Transverse colon (tissue), 4 donors: Measurements from ENCODE around the gene SMIM14. TPM values are rescaled to one million over a fixed set of nuclear protein-coding genes. Genes with fewer than 3 reads are reported as not detected.

Source experiments
- DNase-seq: peaks from one replicate; pipeline ENCODE4 v3.0.0-alpha.2; 2019
- H3K27ac ChIP-seq, 4 donors: fragments of 200-600 bp; sonication (generic); 2 replicates each; pipeline ENCODE4 v1.5.1; 2016 to 2018; ENCODE audit warnings: inconsistent platforms in 4 of 4
- H3K27me3 ChIP-seq: fragments of 200-600 bp; sonication (generic); 2 replicates; pipeline ENCODE4 v1.5.1; 2017; ENCODE audit warnings: inconsistent platforms
- H3K36me3 ChIP-seq, 4 donors: fragments of 200-600 bp; sonication (generic); 2 replicates each; pipeline ENCODE4 v1.5.1; 2017 to 2019; ENCODE audit warnings: inconsistent platforms in 4 of 4
- H3K4me1 ChIP-seq, 4 donors: fragments of 200-600 bp; sonication (generic); 2 replicates each; pipeline ENCODE4 v1.5.1; 2017 to 2020; ENCODE audit warnings: inconsistent platforms in 4 of 4
- H3K4me3 ChIP-seq, 4 donors: fragments of 200-600 bp; sonication (generic); 1 replicate in 1 of 4; 2 replicates in 3 of 4; pipeline versions ENCODE4 v1.5.1 to v1.6.1; 2017 to 2019; ENCODE audit warnings: inconsistent platforms in 4 of 4
- H3K9me3 ChIP-seq, 2 donors: fragments of 200-600 bp; sonication (generic); 2 replicates each; pipeline ENCODE4 v1.5.1; 2017 to 2019; ENCODE audit warnings: inconsistent platforms in 2 of 2
- CTCF ChIP-seq, 5 experiments: fragments of 200-600 bp in 3 of 5; fragments of 450-650 bp in 2 of 5; sonication (generic) in 3 of 5; IDR thresholded peaks; 1 replicate in 2 of 5; 2 replicates in 3 of 5; pipeline ENCODE4 v1.5.1; 2016 to 2017; ENCODE audit warnings: antibody characterized with exemption in 5 of 5, inconsistent platforms in 3 of 5, mild to moderate bottlenecking in 2 of 5, moderate library complexity in 1 of 5
- EP300 ChIP-seq: sonication (generic); formaldehyde crosslinking; IDR thresholded peaks from one replicate; pipeline ENCODE4 v1.6.1; 2017; ENCODE audit warnings: antibody characterized with exemption, low read depth
- POLR2A ChIP-seq: fragments of 450-650 bp; IDR thresholded peaks from one replicate; pipeline ENCODE4 v1.6.1; 2016; ENCODE audit warnings: antibody characterized with exemption, mild to moderate bottlenecking, moderate library complexity
- POLR2AphosphoS5 ChIP-seq, 3 donors: sonication (generic); formaldehyde crosslinking; IDR thresholded peaks; one replicate each; pipeline ENCODE4 v1.6.1; 2016; ENCODE audit warnings: antibody characterized with exemption in 3 of 3
- WGBS, 2 donors: methylation state at CpG; one replicate each; pipeline ENCODE4 v1.1.5; 2018; ENCODE audit warnings: low coverage in 1 of 2; 5-methylcytosine and 5-hydroxymethylcytosine counted together
- in situ Hi-C, 4 donors: fragments of 200-750 bp; cut with MboI; loops; one replicate each; pipeline versions ENCODE4 v1.15.0 to v1.15.1; 2017; ENCODE audit warnings: low sequenced_read_pairs in 3 of 4, low pct_ligation_motif_present in 1 of 4, low pct_unique_long_range_greater_than_20kb in 1 of 4
- intact Hi-C: fragments of 100-400 bp; cut with DNase I; formaldehyde crosslinking; loops from one replicate; pipeline ENCODE4 v1.15.1; 2023; ENCODE audit warnings: low total_unique reads
- total RNA-seq, 4 donors: library from RNA; depleted of rRNA; stranded (reverse); fragments of >200 nt; gene quantifications; one replicate each; pipeline ENCODE4 v1.1.0, GENCODE V29; 2016

SMIM14 gene
- total RNA-seq, 4 donors from 2014 or later, result 23.1 to 103 (median 72.4) TPM

- WGBS, 2 donors, result 20 to 56% methylated on average over 1 of the region's 1 CpG
- intact Hi-C loops, result loop anchor here (5.0 kb wide), 1 partner anchor 108 kb away; the partner anchor contains the start of gene UGDH
- peak overlapping the region; percentile 13 to 96 (median 30) for H3K27ac ChIP-seq
Observed at GRCh38 chr4:39635023-39635422, 3.6 kb downstream of the SMIM14 start.

GRCh38 chr4:39631700-39632079 lies 7.0 kb downstream of the SMIM14 start:
- Histone ChIP-seq H3K4me1 (peaks cover 0 to 40% (median 23%) of the 10 kb centered on the region in 4 donors), H3K27me3 (no peaks in the 10 kb centered on the region), H3K36me3 (no peaks in the 10 kb centered on the region), H3K4me3 (no peak overlapping the region), H3K9me3 (no peaks in the 10 kb centered on the region), H3K27ac (no peak overlapping the region)
- DNase-seq, result no peak
- intact Hi-C loops, result no loop called here
- 75 to 81% methylated on average over 1 of the region's 1 CpG for WGBS, 2 donors
- TF ChIP-seq CTCF (IDR thresholded peaks at IDR 0.05) (no peak), POLR2AphosphoS5 (IDR thresholded peaks at IDR 0.05) (no peak), EP300 (no peak), POLR2A (no peak)
- in situ Hi-C loops, result loop anchor here in 1 of 4 donors (10.0 kb wide), 1 partner anchor 167 kb away; no protein-coding TSS in a partner anchor

More at GRCh38 chr4:39635023-39635422, 3.6 kb downstream of the SMIM14 start:
- TF ChIP-seq POLR2A (no peak), POLR2AphosphoS5 (IDR thresholded peaks at IDR 0.05) (no peak), EP300 (no peak), CTCF (IDR thresholded peaks at IDR 0.05) (no peak)
- Histone ChIP-seq H3K4me3 (peak overlapping the region in 1 of 4 donors; percentile 9), H3K36me3 (no peaks in the 10 kb centered on the region), H3K4me1 (peaks cover 5 to 30% (median 24%) of the 10 kb centered on the region in 4 donors), H3K27me3 (no peaks in the 10 kb centered on the region), H3K9me3 (no peaks in the 10 kb centered on the region)
- in situ Hi-C loops, result loop anchor here in 2 of 4 donors (5.0 to 10.0 kb wide), 2 partner anchors 108 to 170 kb away; partner anchors contain the start of gene UGDH (in 1 of the 2)
- peak; percentile 52 for DNase-seq

- 79 to 81% methylated on average over 2 of the region's 2 CpGs for WGBS, 2 donors
- in situ Hi-C loops (no loop called here), intact Hi-C loops (no loop called here)
- no peaks in the 10 kb centered on the region for H3K9me3 ChIP-seq
- peak overlapping the region in 1 of 4 donors; percentile 4 for H3K27ac ChIP-seq
- no peaks in the 10 kb centered on the region for H3K36me3 ChIP-seq
- H3K27me3 ChIP-seq, result no peaks in the 10 kb centered on the region
- H3K4me3 ChIP-seq, result no peak overlapping the region
- TF ChIP-seq CTCF (IDR thresholded peaks at IDR 0.05), result no peak
- no peak for TF ChIP-seq EP300
- TF ChIP-seq POLR2A, result no peak
- no peak for TF ChIP-seq POLR2AphosphoS5 (IDR thresholded peaks at IDR 0.05)
- no peak for DNase-seq
- H3K4me1 ChIP-seq, result peaks cover 6 to 51% (median 23%) of the 10 kb centered on the region in 4 donors
Observed at GRCh38 chr4:39627413-39627812, 11.3 kb downstream of the SMIM14 start.

- H3K27me3 ChIP-seq, result no peaks in the 10 kb centered on the region
- intact Hi-C loops (no loop called here), in situ Hi-C loops (no loop called here)
- no peak overlapping the region for H3K4me3 ChIP-seq
- H3K36me3 ChIP-seq, result no peaks in the 10 kb centered on the region
- no peaks in the 10 kb centered on the region for H3K9me3 ChIP-seq
- TF ChIP-seq EP300, result no peak
- TF ChIP-seq POLR2A, result no peak
- TF ChIP-seq POLR2AphosphoS5 (IDR thresholded peaks at IDR 0.05), result no peak
- no peak for TF ChIP-seq CTCF (IDR thresholded peaks at IDR 0.05)
- peaks cover 6 to 56% (median 23%) of the 10 kb centered on the region in 4 donors for H3K4me1 ChIP-seq
- no peak for DNase-seq
- no peak overlapping the region for H3K27ac ChIP-seq
- WGBS, 2 donors, result 79% methylated on average over 1 of the region's 1 CpG; no CpG with 5 or more reads in 1 of the 2 donors
Observed at GRCh38 chr4:39626913-39627312, 11.8 kb downstream of the SMIM14 start.
